Breast epithelium (tissue), 4 donors: ENCODE measurements around the gene SRMS. TPM values are rescaled to one million over a fixed set of nuclear protein-coding genes. Genes with fewer than 3 reads are reported as not detected.

Source experiments
- DNase-seq, 2 donors: peaks; one replicate each; pipeline ENCODE4 v3.0.0-alpha.2; 2019; ENCODE audit warnings: low spot score in 2 of 2
- H3K27ac ChIP-seq, 2 donors: fragments of 200-600 bp; sonication (generic) in 1 of 2; one replicate each; pipeline ENCODE4 v1.5.1; 2016 to 2019; ENCODE audit warnings: mild to moderate bottlenecking in 1 of 2
- H3K27me3 ChIP-seq, 2 donors: fragments of 200-600 bp; sonication (generic) in 1 of 2; one replicate each; pipeline versions ENCODE4 v1.5.1 to v1.6.0; 2017 to 2019; ENCODE audit warnings: control low read depth in 1 of 2, mild to moderate bottlenecking in 1 of 2
- H3K36me3 ChIP-seq: fragments of 200-600 bp; one replicate; pipeline ENCODE4 v1.5.1; 2019
- H3K4me1 ChIP-seq, 2 donors: fragments of 200-600 bp; sonication (generic); one replicate each; pipeline ENCODE4 v1.5.1; 2016 to 2019; ENCODE audit warnings: control low read depth in 1 of 2
- H3K4me3 ChIP-seq, 3 donors: fragments of 200-600 bp; sonication (generic); 1 replicate in 2 of 3; 2 replicates in 1 of 3; pipeline ENCODE4 v1.5.1; 2016 to 2019; ENCODE audit warnings: mild to moderate bottlenecking in 3 of 3, moderate library complexity in 2 of 3
- H3K9me3 ChIP-seq, 2 donors: fragments of 200-600 bp; sonication (generic) in 1 of 2; one replicate each; pipeline ENCODE4 v1.5.1; 2016 to 2019; ENCODE audit warnings: control low read depth in 1 of 2
- CTCF ChIP-seq, 3 donors: fragments of 450-650 bp; IDR thresholded peaks; one replicate each; pipeline ENCODE4 v1.5.1; 2016 to 2017; ENCODE audit warnings: antibody characterized with exemption in 3 of 3, mild to moderate bottlenecking in 3 of 3, moderate library complexity in 3 of 3
- POLR2A ChIP-seq: fragments of 450-650 bp; IDR thresholded peaks from one replicate; pipeline ENCODE4 v1.6.1; 2016; ENCODE audit warnings: antibody characterized with exemption, mild to moderate bottlenecking, moderate library complexity
- POLR2AphosphoS5 ChIP-seq, 3 donors: sonication (generic); formaldehyde crosslinking; IDR thresholded peaks; one replicate each; pipeline ENCODE4 v1.6.1; 2017; ENCODE audit warnings: antibody characterized with exemption in 3 of 3
- intact Hi-C: fragments of 100-400 bp; cut with DNase I; formaldehyde crosslinking; loops from one replicate; pipeline ENCODE4 v1.15.1; 2023; ENCODE audit warnings: low total_unique reads
- total RNA-seq, 3 donors: library from RNA; depleted of rRNA; stranded (reverse); fragments of >200 nt; gene quantifications; one replicate each; pipeline ENCODE4 v1.1.0, GENCODE V29; 2016

Gene SRMS
- total RNA-seq, 3 donors from 2014 or later = 0.59 to 0.66 TPM; not detected in 1

- no peak for DNase-seq
- intact Hi-C loops = no loop called here
- H3K27me3 ChIP-seq = peaks cover 4 to 60% of the 10 kb centered on the region in 2 donors
- no peak overlapping the region for H3K4me3 ChIP-seq
- H3K4me1 ChIP-seq = peaks cover 0 to 9% of the 10 kb centered on the region in 2 donors
- H3K36me3 ChIP-seq = no peaks in the 10 kb centered on the region
- H3K27ac ChIP-seq = no peak overlapping the region
- H3K9me3 ChIP-seq = no peaks in the 10 kb centered on the region
- TF ChIP-seq POLR2AphosphoS5 (IDR thresholded peaks at IDR 0.05) (no peak), POLR2A (no peak)
Observed at GRCh38 chr20:63494420-63495166, 53.0 kb downstream of the SRMS start.

- H3K27me3 ChIP-seq = peaks cover 4 to 60% of the 10 kb centered on the region in 2 donors
- intact Hi-C loops = no loop called here
- H3K27ac ChIP-seq = no peak overlapping the region
- DNase-seq = no peak
- no peaks in the 10 kb centered on the region for H3K36me3 ChIP-seq
- H3K4me3 ChIP-seq = no peak overlapping the region
- H3K4me1 ChIP-seq = peaks cover 0 to 5% of the 10 kb centered on the region in 2 donors
- TF ChIP-seq POLR2AphosphoS5 (IDR thresholded peaks at IDR 0.05) (no peak), POLR2A (no peak), CTCF (IDR thresholded peaks at IDR 0.05) (no peak)
- H3K9me3 ChIP-seq = no peaks in the 10 kb centered on the region
Observed at GRCh38 chr20:63494084-63494419, 53.5 kb downstream of the SRMS start.

GRCh38 chr20:63493563-63494020 is 54.0 kb downstream of the SRMS start:
- intact Hi-C loops = no loop called here
- no peak overlapping the region for H3K27ac ChIP-seq
- TF ChIP-seq POLR2A (no peak), CTCF (IDR thresholded peaks at IDR 0.05) (no peak), POLR2AphosphoS5 (IDR thresholded peaks at IDR 0.05) (no peak)
- no peaks in the 10 kb centered on the region for H3K9me3 ChIP-seq
- no peak overlapping the region for H3K4me3 ChIP-seq
- H3K27me3 ChIP-seq = peaks cover 3 to 63% of the 10 kb centered on the region in 2 donors
- peaks cover 0 to 5% of the 10 kb centered on the region in 2 donors for H3K4me1 ChIP-seq
- DNase-seq = no peak
- H3K36me3 ChIP-seq = no peaks in the 10 kb centered on the region

GRCh38 chr20:63492982-63493381 is 54.6 kb downstream of the SRMS start:
- H3K9me3 ChIP-seq = no peaks in the 10 kb centered on the region
- H3K4me3 ChIP-seq = no peak overlapping the region
- peaks cover 0 to 62% of the 10 kb centered on the region in 2 donors for H3K27me3 ChIP-seq
- intact Hi-C loops = no loop called here
- H3K36me3 ChIP-seq = no peaks in the 10 kb centered on the region
- DNase-seq = no peak
- H3K27ac ChIP-seq = no peak overlapping the region
- H3K4me1 ChIP-seq = no peaks in the 10 kb centered on the region
- no peak for TF ChIP-seq POLR2A
- no peak for TF ChIP-seq CTCF (IDR thresholded peaks at IDR 0.05)
- no peak for TF ChIP-seq POLR2AphosphoS5 (IDR thresholded peaks at IDR 0.05)

GRCh38 chr20:63492518-63492917 is 55.0 kb downstream of the SRMS start:
- H3K27ac ChIP-seq = no peak overlapping the region
- TF ChIP-seq POLR2AphosphoS5 (IDR thresholded peaks at IDR 0.05) (no peak), POLR2A (no peak), CTCF (IDR thresholded peaks at IDR 0.05) (no peak)
- no peaks in the 10 kb centered on the region for H3K4me1 ChIP-seq
- H3K9me3 ChIP-seq = no peaks in the 10 kb centered on the region
- DNase-seq = no peak
- no peaks in the 10 kb centered on the region for H3K36me3 ChIP-seq
- peaks cover 0 to 62% of the 10 kb centered on the region in 2 donors for H3K27me3 ChIP-seq
- intact Hi-C loops = no loop called here
- no peak overlapping the region for H3K4me3 ChIP-seq
